IMR-90 (cell line): ENCODE results near the gene NQO2. TPM values are rescaled to one million over a fixed set of nuclear protein-coding genes. Genes with fewer than 3 reads are reported as not detected.

Source experiments
- ATAC-seq: fragments of 200-7000 bp; cut with Tn5 transposase; 2 replicates; pipeline ENCODE4 v1.9.1; 2020; ENCODE audit warnings: low read depth, mild to moderate bottlenecking, moderate library complexity
- BruUV-seq: library from RNA; stranded (reverse); fragments of 400-500 nt; replicated peaks from 2 replicates; lab custom pipeline; 2021; lab: Mats Ljungman, UMichigan
- CTCF ChIA-PET: fragments of 300-600 bp; formaldehyde crosslinking; extraction: SDS; loops from one replicate; lab custom pipeline; 2021; ENCODE audit warnings: antibody characterized with exemption; lab: Yijun Ruan, JAX
- POLR2A ChIA-PET: fragments of 300-600 bp; sonication (Branson Sonifier 250); formaldehyde crosslinking; loops from one replicate; lab custom pipeline; 2022; ENCODE audit warnings: antibody characterized with exemption; ENCODE audit not compliant: unreplicated experiment; lab: Charles Lee
- DNase-seq: peaks from one replicate; pipeline ENCODE4 v3.0.0; 2013
- H2AFZ ChIP-seq: replicated peaks from 2 replicates; pipeline ENCODE3; 2013; ENCODE audit warnings: low read length, mild to moderate bottlenecking; ENCODE audit not compliant: poor library complexity
- H2AK5ac ChIP-seq: 2 replicates; pipeline ENCODE4 v1.6.1; 2013; ENCODE audit warnings: low read depth, low read length, inconsistent platforms
- H2AK9ac ChIP-seq: replicated peaks from 2 replicates; pipeline ENCODE3; 2013; ENCODE audit warnings: mild to moderate bottlenecking, low read depth, low read length, moderate library complexity; ENCODE audit not compliant: poor library complexity
- H2BK120ac ChIP-seq: 2 replicates; pipeline ENCODE4 v1.6.1; 2013; ENCODE audit warnings: low read depth, low read length, inconsistent platforms
- H2BK15ac ChIP-seq: 3 replicates; pipeline ENCODE4 v1.6.1; 2013; ENCODE audit warnings: low read depth, low read length, inconsistent platforms
- H2BK20ac ChIP-seq: 2 replicates; pipeline ENCODE4 v1.6.1; 2013; ENCODE audit warnings: low read depth, mild to moderate bottlenecking, inconsistent platforms, low read length, moderate library complexity
- H2BK5ac ChIP-seq: 2 replicates; pipeline ENCODE4 v1.6.1; 2013; ENCODE audit warnings: mild to moderate bottlenecking, low read depth, low read length, inconsistent platforms; ENCODE audit not compliant: poor library complexity, severe bottlenecking
- H3K14ac ChIP-seq: replicated peaks from 2 replicates; pipeline ENCODE4 v1.6.1; 2013; ENCODE audit warnings: low read depth, low read length, inconsistent platforms
- H3K18ac ChIP-seq: 2 replicates; pipeline ENCODE4 v1.6.1; 2013; ENCODE audit warnings: low read depth, low read length, control low read depth
- H3K23ac ChIP-seq: 2 replicates; pipeline ENCODE4 v1.6.1; 2013; ENCODE audit warnings: low read depth, low read length, inconsistent platforms
- H3K27ac ChIP-seq: 2 replicates; pipeline ENCODE4 v1.5.1; 2013; ENCODE audit warnings: mild to moderate bottlenecking, control low read depth, low read length; ENCODE audit not compliant: insufficient read depth
- H3K27me3 ChIP-seq: 2 replicates; pipeline ENCODE4 v1.6.1; 2013; ENCODE audit warnings: low read length; ENCODE audit not compliant: control insufficient read depth, insufficient read depth
- H3K36me3 ChIP-seq: 2 replicates; pipeline ENCODE4 v1.6.1; 2013; ENCODE audit warnings: low read length, mixed read lengths; ENCODE audit not compliant: control insufficient read depth, insufficient read depth
- H3K4ac ChIP-seq: 2 replicates; pipeline ENCODE4 v1.6.1; 2013; ENCODE audit warnings: low read depth, low read length, inconsistent platforms
- H3K4me1 ChIP-seq: 2 replicates; pipeline ENCODE4 v1.6.1; 2013; ENCODE audit warnings: low read length, mixed read lengths; ENCODE audit not compliant: control insufficient read depth, insufficient read depth
- H3K4me2 ChIP-seq: 2 replicates; pipeline ENCODE4 v1.6.1; 2013; ENCODE audit warnings: low read depth, mild to moderate bottlenecking, control low read depth, low read length, moderate library complexity
- H3K4me3 ChIP-seq: 2 replicates; pipeline ENCODE4 v1.5.1; 2013; ENCODE audit warnings: low read depth, mild to moderate bottlenecking, control low read depth, low read length, moderate library complexity; ENCODE audit not compliant: insufficient read depth
- H3K56ac ChIP-seq: 2 replicates; pipeline ENCODE4 v1.6.1; 2013; ENCODE audit warnings: low read length, inconsistent platforms; ENCODE audit not compliant: insufficient read depth; ENCODE audit errors: extremely low read depth
- H3K79me1 ChIP-seq, 2 experiments: 2 replicates each; pipeline ENCODE4 v1.6.1; 2013; ENCODE audit warnings: low read length in 2 of 2, inconsistent platforms in 1 of 2, low read depth in 1 of 2
- H3K9ac ChIP-seq: 2 replicates; pipeline ENCODE4 v1.6.1; 2013; ENCODE audit warnings: low read depth, low read length, control low read depth
- H3K9me1 ChIP-seq: 2 replicates; pipeline ENCODE4 v1.6.1; 2013; ENCODE audit warnings: low read length, inconsistent platforms; ENCODE audit not compliant: insufficient read depth
- H3K9me3 ChIP-seq: 2 replicates; pipeline ENCODE4 v1.6.1; 2013; ENCODE audit warnings: low read length; ENCODE audit not compliant: control insufficient read depth, insufficient read depth
- H4K20me1 ChIP-seq: 2 replicates; pipeline ENCODE4 v1.6.1; 2013; ENCODE audit warnings: low read length, inconsistent platforms; ENCODE audit not compliant: insufficient read depth
- H4K5ac ChIP-seq: 2 replicates; pipeline ENCODE4 v1.6.1; 2013; ENCODE audit warnings: mild to moderate bottlenecking, low read depth, low read length, control low read depth
- H4K8ac ChIP-seq, 2 experiments: 2 replicates each; pipeline ENCODE4 v1.6.1; 2013; ENCODE audit warnings: low read depth in 2 of 2, low read length in 2 of 2, control low read depth in 1 of 2, inconsistent platforms in 1 of 2
- H4K91ac ChIP-seq: 2 replicates; pipeline ENCODE4 v1.6.1; 2013; ENCODE audit warnings: low read depth, low read length, inconsistent platforms; ENCODE audit not compliant: insufficient read depth
- BHLHE40 ChIP-seq: fragments of 150-350 bp; IDR thresholded peaks from 2 replicates; pipeline ENCODE4 v1.6.1; 2016; ENCODE audit warnings: mild to moderate bottlenecking, low read depth, low read length
- CEBPB ChIP-seq: IDR thresholded peaks from 2 replicates; pipeline ENCODE4 v1.6.1; 2012; ENCODE audit warnings: low read depth, low read length, improper control_type of control experiment
- CHD1 ChIP-seq: IDR thresholded peaks from 2 replicates; pipeline ENCODE4 v1.6.1; 2012; ENCODE audit warnings: low read depth, low read length, improper control_type of control experiment
- FOS ChIP-seq: fragments of 150-350 bp; IDR thresholded peaks from 2 replicates; pipeline ENCODE4 v1.6.1; 2016; ENCODE audit warnings: low read depth, low read length
- MAFK ChIP-seq: IDR thresholded peaks from 2 replicates; pipeline ENCODE4 v1.6.1; 2012; ENCODE audit warnings: low read depth, low read length, improper control_type of control experiment
- MAZ ChIP-seq: IDR thresholded peaks from 2 replicates; pipeline ENCODE4 v1.6.1; 2012; ENCODE audit warnings: low read depth, mild to moderate bottlenecking, low read length, improper control_type of control experiment, moderate library complexity, borderline replicate concordance
- MXI1 ChIP-seq: IDR thresholded peaks from 2 replicates; pipeline ENCODE4 v1.6.1; 2012; ENCODE audit warnings: low read depth, mild to moderate bottlenecking, low read length, moderate library complexity, borderline replicate concordance
- NFE2L2 ChIP-seq: fragments of 150-350 bp; IDR thresholded peaks from 2 replicates; pipeline ENCODE4 v1.6.1; 2016; ENCODE audit warnings: low read depth, mild to moderate bottlenecking, low read length
- POLR2A ChIP-seq: IDR thresholded peaks from 2 replicates; pipeline ENCODE4 v1.6.1; 2012; ENCODE audit warnings: mild to moderate bottlenecking, low read depth, low read length
- RAD21 ChIP-seq: IDR thresholded peaks from 2 replicates; pipeline ENCODE4 v1.6.1; 2012; ENCODE audit warnings: low read length, improper control_type of control experiment
- RCOR1 ChIP-seq: IDR thresholded peaks from 2 replicates; pipeline ENCODE4 v1.6.1; 2012; ENCODE audit warnings: mild to moderate bottlenecking, low read length, improper control_type of control experiment; ENCODE audit not compliant: insufficient replicate concordance
- RFX5 ChIP-seq: IDR thresholded peaks from 2 replicates; pipeline ENCODE4 v1.8.0; 2012; ENCODE audit warnings: low read depth, mild to moderate bottlenecking, low read length, moderate library complexity
- SMC3 ChIP-seq: fragments of 150-350 bp; IDR thresholded peaks from 2 replicates; pipeline ENCODE4 v1.6.1; 2016; ENCODE audit warnings: low read depth, mild to moderate bottlenecking, antibody characterized with exemption, low read length, moderate library complexity
- WGBS, 2 experiments: methylation state at CpG; one replicate each; pipeline versions ENCODE4 v1.1.5 to v1.1.7; 2013; ENCODE audit warnings: missing lambda C conversion rate in 2 of 2; ENCODE audit not compliant: insufficient read length in 1 of 2; ENCODE audit errors: extremely low coverage in 2 of 2; 5-methylcytosine and 5-hydroxymethylcytosine counted together
- dilution Hi-C: fragments of 300-500 bp; cut with HindIII; formaldehyde crosslinking; loops from one replicate; pipeline ENCODE4 v1.14.3; 2018; ENCODE audit warnings: low sequenced_read_pairs; ENCODE audit not compliant: unreplicated experiment
- in situ Hi-C: fragments of 300-500 bp; cut with MboI; formaldehyde crosslinking; loops from 3 replicates; pipeline ENCODE4 v1.14.3; 2019; ENCODE audit warnings: low sequenced_read_pairs, inconsistent platforms, mixed read lengths
- intact Hi-C: fragments of 100-400 bp; cut with micrococcal nuclease; formaldehyde crosslinking; loops from 2 replicates; pipeline ENCODE4 v1.10.0; 2022
- polyA plus RNA-seq, 3 experiments: library from polyadenylated mRNA; depleted of rRNA; stranded (reverse); fragments of >200 nt; gene quantifications; 2 replicates each; pipeline ENCODE4 v1.2.3, GENCODE V29; 2012; ENCODE audit warnings: low replicate concordance in 1 of 3
- total RNA-seq: library from RNA; depleted of rRNA; stranded (reverse); fragments of >200 nt; gene quantifications from 2 replicates; pipeline ENCODE4 v1.2.3, GENCODE V29; 2012
- TF ChIP-seq, protein P1 (sequence below): conservative IDR thresholded peaks from 2 replicates; pipeline ENCODE4 v1.5.1; 2012; ENCODE audit warnings: mild to moderate bottlenecking, low read depth, low read length, improper control_type of control experiment
- TF ChIP-seq, protein P2 (sequence below): fragments of 150-350 bp; IDR thresholded peaks from 2 replicates; pipeline ENCODE4 v1.6.1; 2017; ENCODE audit warnings: mild to moderate bottlenecking, antibody characterized with exemption, low read length, low read depth
- TF ChIP-seq, protein P3 (sequence below): fragments of 150-350 bp; IDR thresholded peaks from 2 replicates; pipeline ENCODE4 v1.6.1; 2016; ENCODE audit warnings: low read depth, mild to moderate bottlenecking, low read length, moderate library complexity, borderline replicate concordance

NQO2 gene
- total and polyA plus RNA-seq, 2 of the 4 experiments (the other 2 are of a cell fraction), result 42.5 to 72.1 TPM

DNA sequence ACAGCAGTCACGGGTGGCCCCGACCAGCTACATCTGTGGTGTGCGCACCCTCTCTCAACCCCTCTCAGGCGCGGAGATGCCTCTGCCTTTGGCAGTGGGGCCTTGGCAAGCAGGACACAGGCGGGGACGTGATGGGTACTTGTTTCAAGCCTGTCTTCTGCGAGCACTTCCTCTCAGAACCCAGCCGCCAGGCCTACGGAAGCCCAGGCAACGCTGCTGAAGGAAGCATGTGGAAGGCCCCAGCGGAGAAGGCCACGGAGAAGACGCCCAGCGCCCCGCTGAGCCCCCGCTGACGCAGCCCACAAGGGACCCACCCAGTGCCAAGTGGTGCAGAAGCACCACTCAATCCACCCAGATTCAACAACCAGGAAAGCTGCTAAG, 41.4 kb upstream of the NQO2 start:
- Histone ChIP-seq H3K27ac (no peak overlapping the region), H2BK120ac (no peak overlapping the region), H2AK9ac (no peak overlapping the region), H2BK15ac (no peak overlapping the region), H2AK5ac (no peak overlapping the region), H4K8ac (peak overlapping the region in 1 of 2 experiments; percentile 7; a peak in 1 of 4 replicates), H3K79me1 (peaks cover 55 to 82% of the 10 kb centered on the region in 2 experiments), H3K9ac (no peak overlapping the region), H2BK20ac (no peak overlapping the region), H3K18ac (no peak overlapping the region), H3K4me1 (peaks cover 16% of the 10 kb centered on the region), H3K4me3 (no peak overlapping the region), H3K56ac (no peak overlapping the region), H3K36me3 (peaks cover 18% of the 10 kb centered on the region; the same call in 1 of the 2 replicates), H3K14ac (no peak overlapping the region), H3K9me3 (no peaks in the 10 kb centered on the region), H3K27me3 (no peaks in the 10 kb centered on the region), H3K4ac (no peak overlapping the region), H4K20me1 (peaks cover 11% of the 10 kb centered on the region; the same call in 1 of the 2 replicates), H3K4me2 (no peak overlapping the region), H3K23ac (no peak overlapping the region), H4K5ac (no peak overlapping the region), H3K9me1 (peaks cover 25% of the 10 kb centered on the region), H4K91ac (no peak overlapping the region), H2BK5ac (no peak overlapping the region), H2AFZ (no peak overlapping the region)
- in situ Hi-C loops (no loop called here), intact Hi-C loops (no loop called here), dilution Hi-C loops (no loop called here)
- TF ChIP-seq BHLHE40, result no peak
- TF ChIP-seq, protein P1, sequence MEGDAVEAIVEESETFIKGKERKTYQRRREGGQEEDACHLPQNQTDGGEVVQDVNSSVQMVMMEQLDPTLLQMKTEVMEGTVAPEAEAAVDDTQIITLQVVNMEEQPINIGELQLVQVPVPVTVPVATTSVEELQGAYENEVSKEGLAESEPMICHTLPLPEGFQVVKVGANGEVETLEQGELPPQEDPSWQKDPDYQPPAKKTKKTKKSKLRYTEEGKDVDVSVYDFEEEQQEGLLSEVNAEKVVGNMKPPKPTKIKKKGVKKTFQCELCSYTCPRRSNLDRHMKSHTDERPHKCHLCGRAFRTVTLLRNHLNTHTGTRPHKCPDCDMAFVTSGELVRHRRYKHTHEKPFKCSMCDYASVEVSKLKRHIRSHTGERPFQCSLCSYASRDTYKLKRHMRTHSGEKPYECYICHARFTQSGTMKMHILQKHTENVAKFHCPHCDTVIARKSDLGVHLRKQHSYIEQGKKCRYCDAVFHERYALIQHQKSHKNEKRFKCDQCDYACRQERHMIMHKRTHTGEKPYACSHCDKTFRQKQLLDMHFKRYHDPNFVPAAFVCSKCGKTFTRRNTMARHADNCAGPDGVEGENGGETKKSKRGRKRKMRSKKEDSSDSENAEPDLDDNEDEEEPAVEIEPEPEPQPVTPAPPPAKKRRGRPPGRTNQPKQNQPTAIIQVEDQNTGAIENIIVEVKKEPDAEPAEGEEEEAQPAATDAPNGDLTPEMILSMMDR, result no peak
- TF ChIP-seq SMC3, result no peak
- TF ChIP-seq POLR2A, result no peak
- TF ChIP-seq FOS, result no peak
- TF ChIP-seq, protein P2, sequence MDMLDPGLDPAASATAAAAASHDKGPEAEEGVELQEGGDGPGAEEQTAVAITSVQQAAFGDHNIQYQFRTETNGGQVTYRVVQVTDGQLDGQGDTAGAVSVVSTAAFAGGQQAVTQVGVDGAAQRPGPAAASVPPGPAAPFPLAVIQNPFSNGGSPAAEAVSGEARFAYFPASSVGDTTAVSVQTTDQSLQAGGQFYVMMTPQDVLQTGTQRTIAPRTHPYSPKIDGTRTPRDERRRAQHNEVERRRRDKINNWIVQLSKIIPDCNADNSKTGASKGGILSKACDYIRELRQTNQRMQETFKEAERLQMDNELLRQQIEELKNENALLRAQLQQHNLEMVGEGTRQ, result no peak
- TF ChIP-seq CEBPB, result no peak
- TF ChIP-seq RCOR1, result no peak
- TF ChIP-seq MXI1, result no peak
- no peak for TF ChIP-seq RAD21
- no peak for TF ChIP-seq RFX5
- TF ChIP-seq CHD1, result no peak
- TF ChIP-seq MAZ, result no peak
- TF ChIP-seq NFE2L2, result no peak
- TF ChIP-seq, protein P3, sequence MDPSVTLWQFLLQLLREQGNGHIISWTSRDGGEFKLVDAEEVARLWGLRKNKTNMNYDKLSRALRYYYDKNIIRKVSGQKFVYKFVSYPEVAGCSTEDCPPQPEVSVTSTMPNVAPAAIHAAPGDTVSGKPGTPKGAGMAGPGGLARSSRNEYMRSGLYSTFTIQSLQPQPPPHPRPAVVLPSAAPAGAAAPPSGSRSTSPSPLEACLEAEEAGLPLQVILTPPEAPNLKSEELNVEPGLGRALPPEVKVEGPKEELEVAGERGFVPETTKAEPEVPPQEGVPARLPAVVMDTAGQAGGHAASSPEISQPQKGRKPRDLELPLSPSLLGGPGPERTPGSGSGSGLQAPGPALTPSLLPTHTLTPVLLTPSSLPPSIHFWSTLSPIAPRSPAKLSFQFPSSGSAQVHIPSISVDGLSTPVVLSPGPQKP, result no peak
- TF ChIP-seq MAFK, result no peak
- no TSS peak for BruUV-seq
- ATAC-seq (no peak), DNase-seq (no peak)
- WGBS, 2 experiments, result 88% methylated on average over 4 of the region's 18 CpGs; no CpG with 5 or more reads in 1 of the 2 experiments
- ChIA-PET POLR2A (no interaction called here), CTCF (no interaction called here)
